COR-L47 (cell line): ENCODE results near the gene NCAM2.

Experiments used
- DNase-seq: peaks from one replicate; lab custom pipeline; 2025; lab: John Stamatoyannopoulos, UW

Gene NCAM2

DNA sequence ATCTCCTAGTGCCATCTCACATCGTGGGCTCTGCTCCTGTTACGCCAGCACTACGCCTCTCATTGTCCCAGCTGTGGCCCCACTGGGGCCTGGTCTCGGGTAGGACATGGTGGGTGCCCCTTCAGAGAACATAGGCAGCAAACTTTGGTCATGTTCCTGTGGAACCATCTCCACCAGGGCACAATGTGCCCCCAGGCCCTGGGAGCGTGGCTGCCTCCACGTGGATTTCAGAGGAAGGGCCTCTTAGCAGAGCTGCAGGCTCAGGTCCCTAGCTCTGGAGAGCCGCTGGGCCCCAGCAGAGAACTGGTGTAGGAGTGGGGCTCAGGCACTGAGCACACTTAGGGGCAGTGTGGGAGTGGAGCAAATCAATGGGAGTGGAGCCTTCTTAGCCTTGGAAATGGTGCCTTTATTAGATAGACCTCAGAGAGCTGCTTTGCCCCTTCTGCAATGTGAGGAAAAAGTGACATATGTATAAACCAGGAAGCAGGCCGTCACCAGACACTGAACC lies 460.0 kb downstream of the NCAM2 start:
- no peak for DNase-seq

DNA sequence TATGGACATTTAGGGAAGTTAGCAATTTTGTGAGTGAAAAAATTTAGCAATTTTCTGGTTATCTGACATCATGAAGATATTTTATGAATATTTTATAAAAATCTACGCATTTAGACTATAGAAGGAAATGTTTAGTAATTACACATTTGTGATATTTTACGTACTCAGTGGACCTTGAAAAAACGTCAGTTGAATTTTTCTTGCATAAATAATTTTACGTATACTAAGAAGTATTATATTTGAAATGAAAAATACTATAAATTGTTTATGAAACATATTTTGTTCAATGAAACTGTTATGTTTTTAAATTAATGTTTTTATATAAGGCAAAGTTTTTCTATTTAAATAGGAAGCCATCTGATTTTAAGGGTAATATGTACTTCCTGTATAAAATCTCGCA lies 462.8 kb downstream of the NCAM2 start:
- no peak for DNase-seq

DNA sequence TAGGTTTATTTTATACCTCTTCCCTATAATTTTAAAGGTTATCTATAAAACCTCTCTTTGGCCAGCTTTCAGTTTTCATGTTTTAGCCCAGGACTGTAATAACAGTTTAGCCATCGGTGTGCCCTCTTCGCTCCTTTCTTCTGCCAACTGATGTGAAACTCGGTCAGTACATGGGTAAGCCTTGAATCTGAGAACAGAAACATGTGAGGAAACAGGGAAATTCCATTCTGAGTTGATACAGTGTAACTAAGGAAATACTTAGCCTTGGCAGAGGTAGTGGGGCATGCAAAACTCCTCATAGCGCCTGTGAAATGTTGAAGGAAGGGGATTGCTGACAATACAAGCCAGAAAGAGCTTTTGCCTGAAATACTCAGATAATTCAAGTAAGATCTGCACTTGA lies 465.2 kb downstream of the NCAM2 start:
- no peak for DNase-seq

DNA sequence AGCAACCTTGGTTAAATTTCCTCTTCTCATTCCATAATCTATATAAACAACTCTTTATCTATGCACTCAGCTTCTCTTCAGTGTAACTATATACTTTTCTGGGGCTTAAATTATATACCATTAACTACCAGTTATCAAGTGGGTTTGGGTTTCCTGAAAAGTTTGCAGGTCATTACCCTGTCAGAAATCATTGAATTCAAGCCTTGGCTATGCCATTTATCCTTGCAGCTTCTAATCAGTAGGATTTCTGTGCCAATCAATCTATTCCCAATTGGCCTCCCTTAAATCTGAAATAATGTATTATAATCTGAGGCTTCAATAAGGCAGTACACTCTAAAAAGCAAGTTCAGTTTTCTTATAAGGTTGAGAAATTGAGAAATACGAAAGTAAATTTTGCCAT lies 466.5 kb downstream of the NCAM2 start:
- DNase-seq: no peak

DNA sequence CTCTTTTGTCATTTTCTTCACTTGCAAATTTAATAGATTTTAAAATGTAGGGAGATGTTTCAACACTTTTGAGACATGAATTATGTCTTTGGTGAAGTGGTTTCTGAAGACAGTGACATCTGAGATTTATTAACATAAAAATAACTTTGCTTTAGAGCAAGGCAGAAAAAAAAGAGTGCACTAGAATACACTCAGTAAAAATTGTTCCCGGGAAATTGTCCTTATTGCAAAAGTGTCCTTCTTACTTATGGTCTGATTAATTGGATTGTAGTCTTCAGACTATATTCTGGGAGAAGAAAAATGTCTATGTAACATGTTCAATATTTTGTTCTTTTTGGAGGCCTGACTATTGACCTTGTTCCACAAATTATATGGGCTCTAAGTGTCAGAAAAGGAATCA lies 468.5 kb downstream of the NCAM2 start:
- no peak for DNase-seq

DNA sequence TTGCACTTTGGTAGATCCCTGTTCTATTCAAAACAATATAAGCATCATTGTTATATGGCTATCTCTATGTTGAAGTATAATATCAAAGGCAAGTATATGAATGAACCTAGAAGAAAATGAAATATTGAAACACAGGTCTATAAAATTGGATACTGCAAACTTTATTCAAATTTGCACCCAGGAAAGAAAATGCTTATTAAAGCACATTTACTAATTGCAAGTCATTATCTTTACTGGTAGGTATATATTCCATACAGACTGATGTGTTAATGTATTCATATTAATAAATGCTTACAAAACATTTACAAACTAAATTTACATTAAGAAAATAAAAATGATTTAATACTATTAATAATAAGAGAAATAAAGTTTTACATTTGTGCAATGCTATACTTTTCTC lies 469.8 kb downstream of the NCAM2 start:
- no peak for DNase-seq

DNA sequence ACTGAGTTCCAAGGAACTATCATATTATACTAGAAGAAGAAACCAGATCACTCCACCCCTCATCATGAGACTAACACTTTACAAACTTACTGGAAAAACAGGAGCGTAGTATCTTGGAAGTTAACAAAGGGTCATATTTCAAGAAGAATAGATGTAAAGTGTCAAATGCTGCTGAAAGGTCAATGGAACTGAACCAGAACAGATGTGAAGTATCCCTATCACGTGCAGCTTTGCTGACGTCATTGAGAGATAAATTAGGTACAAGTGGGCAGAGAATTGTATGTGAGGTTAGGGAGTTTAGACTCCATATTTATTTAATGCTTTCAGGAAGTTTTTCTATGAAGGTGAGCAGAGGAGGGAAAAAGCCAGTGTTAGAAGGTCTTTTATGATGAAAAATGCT lies 483.0 kb downstream of the NCAM2 start:
- DNase-seq: no peak

DNA sequence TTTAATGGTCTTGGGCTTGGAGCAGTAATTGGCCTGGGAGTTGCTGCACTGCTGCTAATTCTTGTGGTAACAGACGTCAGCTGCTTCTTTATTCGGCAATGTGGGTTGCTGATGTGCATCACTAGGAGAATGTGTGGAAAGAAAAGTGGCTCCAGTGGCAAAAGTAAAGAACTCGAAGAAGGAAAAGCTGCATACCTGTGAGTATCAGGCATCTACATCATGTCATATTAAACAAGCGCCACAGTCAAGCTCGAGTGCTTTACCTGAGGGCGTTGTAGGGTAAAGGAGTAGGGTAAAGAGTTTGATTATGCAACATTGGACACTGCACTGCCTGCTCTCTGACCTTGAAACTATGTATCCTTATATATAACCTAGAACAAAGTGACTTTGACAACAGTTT lies 510.6 kb downstream of the NCAM2 start:
- DNase-seq: no peak

DNA sequence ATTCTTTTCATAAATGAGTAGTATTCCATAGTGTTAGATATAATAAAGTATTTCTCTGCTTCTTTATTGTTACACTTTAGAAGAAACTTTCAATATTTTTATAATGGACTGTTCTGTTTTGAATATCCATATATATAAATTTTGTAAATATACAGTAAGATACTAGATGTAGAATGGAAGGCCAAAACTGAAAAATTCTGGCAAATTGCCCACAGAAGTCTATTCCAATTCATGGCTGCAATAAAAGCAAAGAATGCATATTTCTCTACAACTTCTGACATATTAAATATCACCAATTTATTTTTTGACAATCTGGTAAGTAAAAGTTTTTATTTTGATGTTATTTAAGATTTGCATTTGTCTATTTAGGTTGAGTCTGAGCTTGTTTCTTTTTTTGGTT lies 532.5 kb downstream of the NCAM2 start:
- no peak for DNase-seq

DNA sequence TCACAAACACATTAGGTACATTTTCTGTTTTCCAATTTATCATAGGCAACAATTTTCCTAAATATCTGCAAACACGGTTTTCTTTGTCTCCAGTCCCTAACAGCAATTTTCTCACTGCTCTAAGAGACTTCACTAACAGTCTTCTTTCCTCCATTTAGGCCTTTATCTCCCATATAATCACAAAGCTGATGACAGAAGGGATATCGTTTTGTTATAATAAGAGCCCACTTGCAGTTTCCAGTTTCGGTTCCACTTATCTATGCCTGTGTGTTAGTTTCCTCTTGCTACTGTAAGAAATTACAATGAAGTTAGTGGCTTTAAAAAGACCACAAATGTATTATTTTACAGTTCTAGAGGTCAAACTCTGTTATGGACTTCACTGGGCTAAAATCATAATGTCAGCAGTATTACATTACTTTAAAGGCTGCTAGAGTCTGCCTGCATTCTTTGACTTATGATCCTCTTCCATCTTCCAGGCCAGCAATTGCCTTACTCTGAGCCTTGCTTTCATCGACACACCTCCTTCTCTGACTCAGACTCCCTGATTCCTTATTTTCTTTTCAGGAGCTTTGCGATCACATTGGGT lies 549.3 kb downstream of the NCAM2 start:
- no peak for DNase-seq

DNA sequence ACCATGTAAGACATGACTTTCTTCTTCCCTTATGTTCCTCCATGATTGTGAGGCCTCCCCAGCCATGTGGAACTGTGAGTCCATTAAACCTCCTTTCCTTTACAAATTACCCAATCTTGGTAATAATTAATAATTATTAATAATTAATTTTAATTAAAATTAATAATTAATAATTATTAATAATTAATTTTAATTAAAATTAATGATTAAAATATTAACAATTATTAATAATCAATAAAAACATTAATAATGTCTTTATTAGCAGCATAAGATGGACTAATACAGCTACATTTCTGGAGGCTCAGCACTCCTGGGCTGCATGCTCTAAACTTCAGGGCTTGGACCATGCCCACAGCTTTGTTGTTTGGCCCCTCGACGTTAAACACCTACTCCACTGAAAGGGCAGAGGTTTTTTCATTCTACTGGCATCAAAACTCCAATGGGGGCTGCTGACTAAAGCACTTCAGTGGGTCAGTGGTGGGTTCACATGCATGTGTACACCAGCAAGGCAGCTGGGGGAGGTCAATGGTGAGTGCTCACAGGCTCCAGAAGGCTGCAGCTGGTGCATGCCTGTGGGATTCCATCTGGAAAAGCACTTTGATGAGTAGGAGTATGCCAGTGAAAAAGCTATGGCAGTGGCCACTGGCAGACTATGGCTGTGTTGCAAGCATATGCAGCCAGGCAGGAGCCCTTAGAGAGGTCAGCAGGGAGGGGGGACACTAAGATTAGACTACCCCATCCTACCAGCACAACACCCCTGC lies 561.3 kb downstream of the NCAM2 start:
- no peak for DNase-seq
